HG03442 (cell line): ENCODE data around the gene ERCC1.
"Not testable (repeated sequence)": the region's sequence is repeated elsewhere in the genome, so short reads cannot be mapped to it uniquely, and the experiment has no call there.

Experiments used
- ATAC-seq: cut with Tn5 transposase; IDR thresholded peaks from one replicate; pipeline ENCODE4 v1.9.1; 2021; ENCODE audit warnings: mild to moderate bottlenecking, moderate library complexity; ENCODE audit not compliant: unreplicated experiment

The ERCC1 gene

DNA sequence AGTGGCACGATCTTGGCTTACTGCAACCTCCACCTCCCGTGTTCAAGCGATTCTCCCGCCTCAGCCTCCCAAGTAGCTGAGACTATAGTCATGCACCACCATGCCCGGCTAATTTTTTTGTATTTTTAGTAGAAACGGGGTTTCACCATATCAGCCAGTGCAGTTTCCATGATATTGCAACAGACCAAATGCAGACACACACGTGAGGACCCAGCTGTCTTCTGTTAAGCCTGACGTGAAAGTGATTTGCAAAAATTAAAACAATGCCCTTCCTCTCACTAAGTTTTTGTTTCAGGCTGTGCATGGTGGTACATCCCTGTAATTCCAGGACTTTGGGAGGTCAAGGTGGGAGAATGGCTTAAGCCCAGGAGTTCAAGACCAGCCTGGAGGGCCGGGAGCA, 7.3 kb upstream of the ERCC1 start:
- ATAC-seq: not testable (repeated sequence)

DNA sequence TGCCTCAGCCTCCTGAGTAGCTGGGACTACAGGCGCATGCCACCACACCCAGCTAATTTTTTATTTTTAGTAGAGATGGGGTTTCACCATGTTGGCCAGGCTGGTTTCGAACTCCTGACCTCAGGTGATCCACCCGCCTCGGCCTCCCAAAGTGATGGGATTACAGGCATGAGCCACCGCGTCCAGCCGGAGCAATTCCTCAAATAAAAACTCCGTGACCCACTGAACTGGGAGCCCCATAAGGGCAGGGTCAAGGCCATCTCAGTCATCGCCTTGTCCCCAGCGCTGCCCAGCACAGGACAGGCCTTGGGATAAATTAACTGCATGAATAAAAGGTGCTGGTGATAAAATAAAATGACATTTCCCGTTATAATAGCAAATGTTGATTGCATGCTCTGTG, 6.2 kb upstream of the ERCC1 start:
- ATAC-seq: not testable (repeated sequence)

DNA sequence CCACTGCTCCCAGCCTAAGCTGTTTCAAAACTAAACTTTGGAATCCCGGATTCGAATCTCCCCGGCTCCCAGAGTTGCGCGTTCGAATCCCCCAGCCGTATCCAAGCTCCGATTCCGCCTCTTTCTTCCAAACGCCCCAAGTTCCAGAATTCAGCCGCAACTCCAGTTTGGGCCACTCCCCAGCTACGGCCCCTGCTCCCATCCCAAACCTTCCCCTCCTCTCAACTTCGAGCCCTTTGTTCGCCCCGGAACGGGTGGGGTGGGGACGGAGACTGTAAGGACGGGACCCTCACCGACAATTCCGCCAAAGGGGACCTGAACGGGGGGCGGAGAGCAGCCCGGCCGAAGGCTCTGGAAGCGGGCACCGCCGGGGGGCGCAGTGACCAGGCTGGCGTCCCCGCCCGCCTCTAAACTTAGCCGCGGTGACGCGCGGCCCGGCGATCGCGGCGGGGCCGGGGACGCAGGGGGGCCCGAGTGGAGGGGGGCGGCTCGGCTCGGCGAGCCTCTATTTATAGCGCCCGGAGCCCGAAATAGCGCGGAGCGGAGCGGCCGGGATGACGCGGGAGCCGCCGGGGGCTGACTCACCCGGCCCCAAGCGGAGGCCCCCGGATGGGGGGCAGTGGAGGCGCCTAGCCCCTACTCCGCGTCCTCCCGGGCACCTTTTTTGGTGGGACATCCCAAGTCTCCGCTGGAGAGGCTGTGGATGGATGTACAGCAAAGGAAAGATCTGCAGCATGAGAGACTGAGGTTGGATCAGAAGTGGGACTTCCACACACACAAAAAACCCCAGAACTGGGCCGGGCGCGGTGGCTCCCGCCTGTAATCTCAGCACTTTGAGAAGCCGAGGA, 4.9 kb upstream of the ERCC1 start:
- no peak for ATAC-seq

DNA sequence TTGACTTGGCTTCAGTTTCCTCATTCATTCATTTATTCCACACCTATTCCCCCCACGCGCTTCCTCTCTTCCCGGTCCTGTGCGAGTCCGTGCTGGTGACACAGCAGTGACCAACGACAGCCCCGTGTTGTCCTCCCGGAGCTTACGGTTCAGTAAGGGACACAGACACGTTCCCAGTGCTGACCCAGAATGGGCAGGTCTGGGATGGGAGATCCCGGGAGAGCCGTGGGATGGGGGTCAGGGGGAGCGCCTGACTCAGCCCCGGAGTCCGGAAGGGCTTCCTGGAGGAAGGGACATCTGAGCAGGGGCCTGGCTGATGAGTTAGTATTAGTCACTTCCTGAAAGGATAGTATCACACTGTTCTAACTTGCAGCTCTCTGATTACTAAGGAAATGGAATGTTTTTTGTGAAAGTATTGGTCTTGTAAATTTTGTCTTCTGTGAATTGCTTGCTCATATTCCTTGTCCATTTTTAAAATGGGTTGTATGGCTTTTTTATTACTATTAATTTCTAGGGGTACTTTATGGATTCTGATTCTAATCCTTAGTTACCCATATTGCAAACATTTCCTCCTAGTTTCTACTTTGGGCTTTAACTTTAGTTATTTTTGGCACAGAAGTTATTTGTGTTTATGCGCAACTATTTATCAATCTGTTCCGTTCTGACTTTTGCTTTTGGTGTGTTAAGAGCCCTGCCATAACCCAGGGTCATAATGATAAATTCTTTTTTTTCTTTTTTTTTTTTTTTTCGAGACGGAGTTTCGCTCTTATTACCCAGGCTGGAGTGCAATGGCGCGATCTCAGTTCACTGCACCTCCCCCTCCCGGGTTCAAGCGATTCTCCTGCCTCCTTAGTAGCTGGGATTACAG, 708 bp upstream of the ERCC1 start:
- no peak for ATAC-seq

DNA sequence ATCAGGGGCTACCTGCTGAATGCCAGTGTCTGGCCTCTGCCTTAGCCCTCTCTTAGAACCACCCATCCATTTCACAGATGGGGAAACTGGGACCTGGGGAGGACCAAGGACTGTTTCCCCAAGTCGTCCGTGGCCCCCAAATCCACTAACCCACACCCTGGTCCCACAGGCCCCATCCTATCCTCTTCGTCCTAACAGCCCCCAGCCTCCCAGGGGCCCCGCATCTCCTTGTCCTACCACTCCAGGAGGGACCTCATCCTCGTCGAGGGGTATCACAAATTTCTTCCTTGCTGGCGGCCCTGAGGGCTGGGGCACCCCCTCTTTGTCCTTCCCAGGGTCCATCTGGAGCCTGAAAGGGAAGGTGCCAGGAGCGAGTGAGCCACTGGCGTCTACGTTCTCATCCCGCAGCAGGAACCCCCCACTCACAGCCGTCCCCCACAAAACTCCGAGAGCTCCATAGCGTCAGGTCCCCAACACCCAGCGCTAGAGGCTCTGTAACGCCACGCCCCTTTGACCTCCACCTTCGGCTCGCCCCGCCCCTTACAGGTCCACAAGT, 606 bp downstream of the ERCC1 start:
- ATAC-seq: no peak

DNA sequence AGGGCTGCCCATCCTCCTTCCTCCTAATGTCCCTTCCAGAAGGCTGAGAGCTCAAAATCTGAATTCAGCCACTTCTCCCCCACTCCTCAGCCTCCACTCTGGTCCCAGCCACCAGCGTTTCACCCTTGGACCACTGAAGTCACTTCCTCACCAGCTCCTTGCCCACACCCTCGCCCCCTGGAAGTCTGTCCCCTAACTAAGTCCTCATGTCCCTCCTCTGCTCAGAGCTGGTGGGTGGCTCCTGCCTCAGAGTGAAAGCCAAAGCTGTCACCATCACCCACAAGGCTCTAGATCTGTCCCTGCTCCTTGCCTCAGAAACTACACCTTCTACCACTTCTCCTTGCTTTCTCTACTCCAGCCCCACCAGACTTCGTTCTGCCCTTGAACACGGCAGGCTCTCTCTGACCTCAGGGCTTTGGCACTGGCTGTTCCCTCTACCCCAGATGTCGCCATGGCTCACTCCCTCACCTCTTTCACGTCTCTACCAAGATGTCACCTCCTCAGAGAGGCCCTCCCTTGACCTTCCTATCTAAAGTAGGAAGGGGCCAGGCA, 1.7 kb downstream of the ERCC1 start:
- no peak for ATAC-seq

DNA sequence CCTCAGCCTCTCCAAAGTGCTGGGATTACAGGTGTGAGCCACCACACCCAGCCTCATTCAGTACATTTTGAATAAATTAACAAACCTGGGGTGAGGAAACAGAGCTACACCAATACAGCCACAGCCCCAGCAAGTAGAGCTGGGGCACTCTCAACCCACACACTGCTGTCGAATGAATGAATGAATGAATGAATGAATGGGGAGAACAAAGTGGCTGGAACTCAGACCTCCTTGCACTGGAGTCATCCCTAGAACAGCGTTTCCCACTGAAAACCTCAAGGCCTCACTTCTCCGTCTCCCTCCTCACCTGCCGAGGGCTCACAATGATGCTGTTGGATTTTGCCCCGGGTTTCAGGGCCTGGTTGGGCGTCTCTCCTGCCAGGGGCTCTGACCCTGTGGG, 2.8 kb downstream of the ERCC1 start:
- no peak for ATAC-seq

DNA sequence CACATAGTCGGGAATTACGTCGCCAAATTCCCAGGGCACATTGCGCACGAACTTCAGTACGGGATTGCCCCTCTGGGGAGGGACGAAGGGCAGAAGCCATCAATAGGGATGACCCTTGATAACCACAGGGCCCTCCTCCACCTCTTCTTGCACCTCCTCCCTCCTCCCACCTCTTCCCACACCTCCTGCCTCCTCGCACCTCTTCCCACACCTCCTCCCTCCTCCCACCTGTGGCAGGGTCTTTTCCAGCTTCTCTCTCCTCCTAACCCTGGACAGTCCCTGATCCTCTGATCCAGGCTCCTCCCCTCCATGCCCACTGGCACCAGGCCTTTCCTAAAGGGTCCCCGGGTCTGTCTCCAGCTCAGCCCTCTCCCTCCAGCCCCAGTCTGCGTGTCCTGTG, 3.4 kb downstream of the ERCC1 start:
- no peak for ATAC-seq

DNA sequence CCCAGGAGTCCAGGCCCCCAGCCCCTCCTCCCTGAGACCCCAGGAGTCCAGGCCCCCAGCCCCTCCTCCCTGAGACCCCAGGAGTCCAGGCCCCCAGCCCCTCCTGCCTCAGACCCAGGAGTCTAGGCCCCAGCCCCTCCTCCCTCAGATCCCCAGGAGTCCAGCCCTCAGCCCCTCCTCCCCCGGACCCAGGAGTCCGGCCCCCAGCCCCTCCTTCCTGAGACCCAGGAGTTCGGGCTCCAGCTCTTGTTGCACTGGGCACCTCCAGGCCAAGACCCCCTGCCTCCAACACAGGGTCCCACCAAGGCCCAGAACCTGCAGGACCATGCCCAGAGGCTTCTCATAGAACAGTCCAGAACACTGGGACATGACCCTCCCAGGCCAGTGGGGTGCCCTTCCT, 3.8 kb downstream of the ERCC1 start:
- no peak for ATAC-seq

DNA sequence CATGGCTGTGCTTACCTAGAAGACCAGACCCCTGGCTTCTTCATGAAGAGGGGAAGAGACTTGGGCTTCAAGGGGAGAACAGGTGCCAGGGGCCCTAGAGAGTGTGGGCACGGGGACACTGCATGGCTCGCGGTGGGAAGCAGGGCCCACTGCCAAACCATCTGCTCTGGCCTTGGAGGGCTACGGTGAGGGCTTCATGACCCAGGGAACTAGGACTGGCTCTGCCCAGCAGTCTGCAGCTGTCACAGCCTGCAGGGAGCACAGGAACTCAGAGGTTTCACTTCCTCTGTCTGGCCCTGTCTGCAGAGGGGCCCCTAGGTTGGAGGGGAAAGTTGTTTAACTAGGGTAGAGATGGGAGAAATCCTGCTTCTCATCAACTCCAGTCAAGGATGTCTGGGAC, 4.3 kb downstream of the ERCC1 start:
- ATAC-seq: peak; percentile 40

DNA sequence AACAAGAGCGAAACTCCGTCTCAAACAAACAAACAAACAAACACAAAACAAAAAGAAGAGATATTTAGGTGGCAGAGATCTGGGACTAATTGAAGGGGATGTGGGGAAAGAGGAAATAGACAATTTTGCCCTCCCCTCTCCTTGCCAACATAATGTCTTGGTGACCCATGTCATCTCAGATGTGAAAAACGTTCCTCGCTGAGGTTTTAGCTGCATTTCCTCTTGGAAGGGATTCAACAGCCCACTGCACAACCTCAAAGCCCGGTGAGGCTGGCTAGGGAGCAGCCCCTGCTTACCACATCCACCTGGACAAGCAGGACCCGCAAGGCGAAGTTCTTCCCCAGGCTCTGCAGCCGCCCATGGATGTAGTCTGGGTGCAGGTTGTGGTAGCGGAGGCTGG, 4.9 kb downstream of the ERCC1 start:
- no peak for ATAC-seq

DNA sequence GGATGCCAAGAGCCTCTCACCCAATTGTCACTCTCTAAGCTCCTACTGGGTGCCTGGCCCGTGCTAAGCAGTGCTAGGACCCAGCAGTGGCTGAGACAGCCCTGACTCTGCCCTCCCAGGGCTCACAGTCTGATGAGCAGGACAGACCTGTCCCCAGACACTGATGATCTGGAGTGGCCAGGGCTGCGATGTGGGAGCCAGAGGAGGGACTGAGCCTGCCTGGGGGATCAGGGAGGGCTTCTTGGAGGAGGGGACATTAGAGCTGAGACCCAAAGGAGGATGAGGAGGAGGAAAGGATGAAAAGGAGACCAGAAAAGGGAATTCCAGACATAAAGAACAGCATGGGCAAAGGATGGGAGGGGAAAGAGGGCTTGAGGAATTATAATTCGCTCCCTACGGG, 6.6 kb downstream of the ERCC1 start:
- ATAC-seq: no peak

DNA sequence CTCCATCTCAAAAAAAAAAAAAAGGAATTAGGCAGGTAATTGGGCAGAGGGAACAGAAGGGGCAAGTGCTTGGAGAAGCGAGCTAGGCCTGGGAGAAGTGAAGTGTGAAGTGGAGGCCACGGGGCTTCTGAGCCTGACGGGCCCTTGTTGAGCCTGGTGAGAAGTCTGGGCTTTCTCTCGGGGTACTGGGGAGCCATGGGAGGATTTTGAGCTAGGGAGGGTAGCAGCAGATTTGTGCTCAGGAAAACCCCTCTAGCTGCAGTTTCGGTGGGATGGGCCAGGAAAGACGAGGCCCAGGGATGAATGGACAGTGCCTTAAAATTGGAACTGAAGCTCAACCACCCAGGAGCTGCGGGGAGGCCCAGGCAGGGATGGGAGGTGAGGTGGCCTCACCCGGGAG, 9.2 kb downstream of the ERCC1 start:
- ATAC-seq: no peak

DNA sequence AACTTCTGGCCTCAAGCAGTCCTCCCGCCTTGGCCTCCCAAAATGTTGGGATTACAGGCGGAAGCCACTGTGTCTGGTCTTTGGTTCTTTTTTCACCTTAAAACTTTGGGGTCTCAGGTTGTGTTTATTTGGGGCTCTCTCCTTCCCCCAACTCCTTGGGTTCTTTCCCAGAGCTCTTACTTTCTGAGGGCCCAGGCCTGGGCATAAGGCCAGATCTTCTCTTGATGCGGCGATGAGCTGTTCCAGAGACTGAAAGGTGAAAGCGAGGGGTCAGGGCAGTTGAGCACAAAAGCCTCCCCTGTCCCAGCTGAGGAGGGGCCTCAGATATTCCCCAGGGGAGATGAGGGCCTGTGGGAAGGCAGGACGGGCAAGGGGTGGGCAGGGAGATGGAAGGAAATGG, 10.2 kb downstream of the ERCC1 start:
- no peak for ATAC-seq

DNA sequence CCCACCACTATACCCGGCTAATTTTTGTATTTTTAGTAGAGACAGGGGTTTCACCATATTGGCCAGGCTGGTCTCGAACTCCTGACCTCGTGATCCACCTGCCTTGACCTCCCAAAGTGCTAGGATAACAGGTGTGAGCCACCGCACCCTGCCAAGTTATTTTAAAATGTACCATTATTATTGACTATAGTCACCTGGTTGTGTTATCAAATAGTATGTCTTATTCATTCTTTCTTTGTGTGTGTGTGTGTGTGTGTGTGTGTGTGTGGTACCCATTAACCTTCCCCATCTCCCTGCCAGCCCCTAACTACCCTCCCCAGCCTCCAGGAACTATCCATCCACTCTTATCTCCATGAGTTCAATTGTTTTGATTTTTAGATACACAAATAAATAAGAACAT, 13.4 kb downstream of the ERCC1 start:
- not testable (repeated sequence) for ATAC-seq

DNA sequence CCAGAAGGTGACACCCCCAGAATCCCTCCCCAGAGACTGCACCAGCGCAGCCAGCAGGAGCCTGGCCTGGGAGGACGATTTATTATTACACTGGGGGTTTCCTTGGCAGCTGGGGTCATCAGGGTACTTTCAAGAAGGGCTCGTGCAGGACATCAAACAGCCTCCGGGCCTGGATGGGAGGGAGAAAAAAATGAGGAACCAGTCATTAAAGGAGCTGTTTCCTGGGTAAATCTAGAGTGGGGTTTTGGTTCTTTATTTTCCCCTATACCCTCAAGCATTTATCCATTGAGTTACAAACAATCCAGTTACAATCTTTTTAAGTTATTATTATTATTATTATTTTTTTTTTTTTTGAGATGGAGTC, 14.2 kb downstream of the ERCC1 start:
- ATAC-seq: no peak

DNA sequence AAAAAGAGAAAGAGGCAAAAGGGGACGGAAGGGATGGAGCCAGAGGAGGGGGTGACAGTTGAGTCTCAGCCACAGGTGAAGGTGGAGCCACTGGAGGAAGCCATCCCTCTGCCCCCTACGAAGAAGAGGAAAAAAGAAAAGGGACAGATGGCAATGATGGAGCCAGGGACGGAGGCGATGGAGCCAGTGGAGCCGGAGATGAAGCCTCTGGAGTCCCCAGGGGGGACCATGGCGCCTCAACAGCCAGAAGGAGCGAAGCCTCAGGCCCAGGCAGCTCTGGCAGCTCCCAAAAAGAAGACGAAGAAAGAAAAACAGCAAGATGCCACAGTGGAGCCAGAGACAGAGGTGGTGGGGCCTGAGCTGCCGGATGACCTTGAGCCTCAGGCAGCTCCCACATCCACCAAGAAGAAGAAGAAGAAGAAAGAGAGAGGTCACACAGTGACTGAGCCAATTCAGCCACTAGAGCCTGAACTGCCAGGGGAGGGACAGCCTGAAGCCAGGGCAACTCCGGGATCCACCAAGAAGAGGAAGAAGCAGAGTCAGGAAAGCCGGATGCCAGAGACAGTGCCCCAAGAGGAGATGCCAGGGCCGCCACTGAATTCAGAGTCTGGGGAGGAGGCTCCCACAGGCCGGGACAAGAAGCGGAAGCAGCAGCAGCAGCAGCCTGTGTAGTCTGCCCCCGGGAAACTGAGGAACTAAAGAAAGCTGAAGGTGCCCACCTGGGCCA, 14.7 kb downstream of the ERCC1 start:
- no peak for ATAC-seq

DNA sequence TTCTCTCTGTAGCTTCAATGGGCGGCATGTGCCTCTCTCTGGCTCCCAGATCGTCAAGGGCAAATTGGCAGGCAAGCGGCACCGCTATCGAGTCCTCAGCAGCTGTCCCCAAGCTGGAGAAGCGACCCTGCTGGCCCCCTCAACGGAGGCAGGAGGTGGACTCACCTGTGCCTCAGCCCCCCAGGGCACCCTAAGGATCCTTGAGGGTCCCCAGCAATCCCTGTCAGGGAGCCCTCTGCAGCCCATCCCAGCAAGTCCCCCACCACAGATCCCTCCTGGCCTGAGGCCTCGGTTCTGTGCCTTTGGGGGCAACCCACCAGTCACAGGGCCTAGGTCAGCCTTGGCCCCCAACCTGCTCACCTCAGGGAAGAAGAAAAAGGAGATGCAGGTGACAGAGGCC, 15.6 kb downstream of the ERCC1 start:
- no peak for ATAC-seq

DNA sequence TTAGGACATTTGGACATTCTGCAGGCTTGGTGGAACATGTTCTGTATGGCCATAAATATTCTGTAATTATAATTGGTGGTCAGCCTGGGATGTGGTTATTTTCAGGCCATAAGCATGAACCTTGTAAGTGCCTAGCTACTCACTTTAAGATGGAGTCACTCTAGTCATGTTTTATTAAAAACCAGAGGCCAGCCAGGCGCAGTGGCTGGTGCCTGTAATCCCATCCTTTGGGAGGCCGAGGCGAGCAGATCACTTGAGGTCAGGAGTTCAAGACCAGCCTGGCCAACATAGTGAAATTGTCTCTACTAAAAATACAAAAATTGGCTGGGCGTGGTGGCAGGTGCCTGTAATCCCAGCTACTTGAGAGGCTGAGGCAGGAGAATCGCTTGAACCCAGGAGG, 16.1 kb downstream of the ERCC1 start:
- ATAC-seq: not testable (repeated sequence)

DNA sequence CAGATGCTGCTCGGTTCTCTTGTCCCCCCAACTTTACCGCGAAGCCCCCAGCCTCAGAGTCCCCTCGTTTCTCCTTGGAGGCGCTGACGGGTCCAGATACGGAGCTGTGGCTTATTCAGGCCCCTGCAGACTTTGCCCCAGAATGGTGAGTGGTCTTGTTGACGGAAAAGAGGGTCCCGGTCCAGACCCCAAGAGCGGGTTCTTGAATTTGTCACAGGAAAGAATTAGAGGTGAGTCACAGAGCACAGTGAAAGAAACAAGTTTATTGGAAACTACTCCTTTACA, 16.7 kb downstream of the ERCC1 start:
- ATAC-seq: no peak
